C1 segment of cervical spinal cord (tissue), 14 donors: Measurements from ENCODE around the gene GARRE1.
"Not testable (repeated sequence)": the region's sequence is repeated elsewhere in the genome, so short reads cannot be mapped to it uniquely, and the experiment has no call there.

Experiments
- DNase-seq, 14 donors: peaks; one replicate each; lab custom pipeline; 2025; lab: John Stamatoyannopoulos, UW

The GARRE1 gene, protein sequence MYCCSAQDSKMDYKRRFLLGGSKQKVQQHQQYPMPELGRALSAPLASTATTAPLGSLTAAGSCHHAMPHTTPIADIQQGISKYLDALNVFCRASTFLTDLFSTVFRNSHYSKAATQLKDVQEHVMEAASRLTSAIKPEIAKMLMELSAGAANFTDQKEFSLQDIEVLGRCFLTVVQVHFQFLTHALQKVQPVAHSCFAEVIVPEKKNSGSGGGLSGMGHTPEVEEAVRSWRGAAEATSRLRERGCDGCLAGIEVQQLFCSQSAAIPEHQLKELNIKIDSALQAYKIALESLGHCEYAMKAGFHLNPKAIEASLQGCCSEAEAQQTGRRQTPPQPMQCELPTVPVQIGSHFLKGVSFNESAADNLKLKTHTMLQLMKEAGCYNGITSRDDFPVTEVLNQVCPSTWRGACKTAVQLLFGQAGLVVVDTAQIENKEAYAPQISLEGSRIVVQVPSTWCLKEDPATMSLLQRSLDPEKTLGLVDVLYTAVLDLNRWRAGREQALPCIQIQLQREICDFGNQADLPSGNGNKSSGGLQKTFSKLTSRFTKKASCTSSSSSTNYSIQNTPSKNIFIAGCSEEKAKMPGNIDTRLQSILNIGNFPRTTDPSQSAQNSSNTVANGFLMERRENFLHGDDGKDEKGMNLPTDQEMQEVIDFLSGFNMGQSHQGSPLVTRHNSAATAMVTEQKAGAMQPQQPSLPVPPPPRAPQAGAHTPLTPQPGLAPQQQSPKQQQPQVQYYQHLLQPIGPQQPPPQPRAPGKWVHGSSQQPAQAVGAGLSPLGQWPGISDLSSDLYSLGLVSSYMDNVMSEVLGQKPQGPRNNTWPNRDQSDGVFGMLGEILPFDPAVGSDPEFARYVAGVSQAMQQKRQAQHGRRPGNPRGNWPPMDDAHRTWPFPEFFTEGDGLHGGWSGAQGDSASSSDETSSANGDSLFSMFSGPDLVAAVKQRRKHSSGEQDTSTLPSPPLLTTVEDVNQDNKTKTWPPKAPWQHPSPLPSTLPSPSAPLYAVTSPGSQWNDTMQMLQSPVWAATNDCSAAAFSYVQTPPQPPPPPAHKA (N-terminal part only)

DNA sequence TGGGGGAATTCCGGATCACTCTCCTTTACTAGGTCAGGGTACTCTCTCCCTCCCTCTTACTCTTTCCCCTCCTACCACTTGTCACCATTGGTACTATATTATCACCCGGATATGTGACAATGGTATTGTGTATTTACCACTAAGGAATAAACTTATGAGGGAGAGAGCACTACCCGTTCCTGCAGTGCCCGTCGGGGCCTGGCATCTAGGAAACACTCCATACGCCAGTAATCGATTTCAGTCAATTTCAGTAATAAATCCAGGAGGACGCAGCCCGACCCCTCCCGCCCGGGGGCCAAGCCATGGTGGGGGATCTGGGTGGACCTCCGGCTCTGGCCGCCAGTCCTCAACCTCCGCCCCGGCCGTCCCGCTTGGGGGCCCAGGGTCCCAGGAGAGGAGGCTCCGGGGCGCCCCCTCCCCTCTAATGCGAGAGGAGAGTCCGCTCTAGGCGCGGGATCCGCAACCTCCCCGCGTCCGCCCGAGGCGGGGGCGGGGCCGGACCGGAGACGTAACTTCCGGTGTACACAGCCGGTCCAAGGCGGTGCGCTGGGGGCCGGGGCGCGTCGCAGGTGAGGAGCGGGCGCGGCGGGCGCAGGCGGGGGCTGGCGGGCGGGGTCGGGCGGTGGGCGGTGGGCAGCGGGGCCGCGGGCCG is at the start of gene GARRE1:
TSS of gene GARRE1 (plus strand) at position 509 of the 652 bp plus-strand sequence. CDS start 45,920 bp downstream, outside the sequence.
- DNase-seq: peak; percentile 18 to 88 (median 71)

DNA sequence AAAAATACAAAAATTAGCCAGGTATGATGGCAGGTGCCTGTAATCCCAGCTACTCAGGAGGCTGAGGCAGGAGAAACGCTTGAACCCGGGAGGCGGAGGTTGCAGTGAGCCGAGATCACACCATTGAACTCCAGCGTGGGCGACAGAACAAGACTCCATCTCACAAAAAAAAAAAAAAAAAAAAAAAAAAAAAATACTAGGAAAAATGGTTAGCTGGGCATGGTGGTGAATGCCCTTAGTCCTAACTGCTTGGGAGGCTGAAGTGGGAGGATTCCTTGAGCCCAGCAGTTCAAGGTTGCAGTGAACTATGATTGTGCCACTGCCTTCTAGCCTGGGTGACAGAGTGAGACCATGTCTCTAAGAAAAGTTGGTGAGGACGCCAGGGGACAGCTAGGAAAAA is 49.0 kb upstream of the GARRE1 start:
- DNase-seq: not testable (repeated sequence)

DNA sequence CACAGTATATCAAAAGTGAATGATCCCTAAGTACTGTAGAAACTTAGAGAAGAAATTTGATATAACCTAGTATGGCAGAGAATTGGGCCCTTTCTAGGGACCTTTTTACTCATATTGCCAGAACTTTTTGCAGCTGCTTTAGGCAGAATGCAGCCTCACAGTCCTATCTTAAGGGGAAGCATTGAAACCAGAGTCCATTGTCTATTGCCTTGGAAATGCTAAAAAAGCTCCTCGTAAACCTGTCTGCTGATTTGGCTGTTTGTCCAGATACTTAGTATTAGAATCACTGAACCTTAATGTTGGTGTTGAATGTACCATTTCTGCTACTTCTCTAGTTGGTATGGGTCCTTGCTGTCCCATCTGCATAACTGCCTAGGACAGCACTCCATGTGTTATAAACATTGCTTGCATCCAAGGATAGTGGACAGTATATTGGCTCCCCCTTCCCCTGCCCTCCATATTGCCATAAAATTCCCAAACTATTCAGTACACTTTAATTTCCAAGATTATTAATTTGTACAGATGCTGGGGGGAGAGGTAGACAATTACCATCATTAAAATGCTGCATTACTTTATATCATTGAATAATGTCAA is 46.0 kb upstream of the GARRE1 start:
- DNase-seq: no peak

DNA sequence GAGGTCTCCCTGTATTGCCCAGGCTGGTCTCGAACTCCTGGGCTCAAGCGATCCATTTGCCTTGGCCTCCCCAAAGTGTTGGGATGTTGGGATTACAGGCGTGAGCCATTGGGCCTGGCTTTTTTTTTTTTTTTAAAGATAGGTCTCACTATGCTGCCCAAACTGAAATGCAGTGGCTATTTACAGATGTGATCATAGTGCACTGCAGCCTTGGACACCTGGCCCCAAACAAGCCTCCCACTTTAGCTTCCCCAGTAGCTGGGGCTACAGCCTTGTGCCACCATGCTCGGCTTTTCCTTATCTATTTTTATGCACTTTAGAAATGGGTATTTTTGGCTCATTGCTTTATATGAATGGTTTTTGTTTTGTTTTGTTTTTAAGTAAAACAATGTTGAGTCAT is 44.6 kb upstream of the GARRE1 start:
- no peak for DNase-seq

DNA sequence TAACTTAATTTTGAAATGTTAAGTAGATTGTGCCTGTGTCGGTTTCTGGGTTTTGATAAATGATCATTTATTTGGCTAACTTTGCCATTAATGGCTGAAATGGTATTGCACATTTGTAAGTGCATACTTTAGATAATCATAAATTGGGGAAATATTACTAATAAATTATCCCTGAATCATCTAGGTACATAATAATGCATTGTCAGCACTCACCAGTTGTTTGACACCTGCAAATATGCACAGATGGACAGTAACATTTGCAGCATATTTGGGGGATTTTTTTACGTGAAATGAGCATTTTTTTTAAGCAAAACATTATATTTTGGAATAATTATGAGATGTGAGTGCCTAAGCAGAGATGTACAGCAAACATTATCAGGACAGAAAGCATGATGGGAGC is 41.1 kb upstream of the GARRE1 start:
- DNase-seq: no peak

DNA sequence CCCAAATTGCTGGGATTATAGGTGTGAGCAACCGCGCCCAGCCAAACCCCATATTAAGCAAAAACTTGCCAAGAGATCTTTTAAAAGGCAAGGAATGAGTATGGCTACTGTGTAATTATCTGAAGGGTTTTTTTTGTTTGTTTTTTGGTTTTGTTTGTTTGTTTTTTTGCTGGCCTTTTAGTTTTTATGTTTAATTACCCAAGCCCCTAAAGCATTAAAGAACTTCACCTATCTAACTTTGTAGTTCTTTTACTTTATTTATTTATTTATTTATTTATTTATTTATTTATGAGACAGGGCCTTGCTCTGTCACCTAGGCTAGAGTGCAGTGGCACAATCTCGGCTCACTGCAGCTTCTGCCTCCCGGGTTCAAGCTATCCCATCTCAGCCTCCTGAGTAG is 40.3 kb upstream of the GARRE1 start:
- no peak for DNase-seq

DNA sequence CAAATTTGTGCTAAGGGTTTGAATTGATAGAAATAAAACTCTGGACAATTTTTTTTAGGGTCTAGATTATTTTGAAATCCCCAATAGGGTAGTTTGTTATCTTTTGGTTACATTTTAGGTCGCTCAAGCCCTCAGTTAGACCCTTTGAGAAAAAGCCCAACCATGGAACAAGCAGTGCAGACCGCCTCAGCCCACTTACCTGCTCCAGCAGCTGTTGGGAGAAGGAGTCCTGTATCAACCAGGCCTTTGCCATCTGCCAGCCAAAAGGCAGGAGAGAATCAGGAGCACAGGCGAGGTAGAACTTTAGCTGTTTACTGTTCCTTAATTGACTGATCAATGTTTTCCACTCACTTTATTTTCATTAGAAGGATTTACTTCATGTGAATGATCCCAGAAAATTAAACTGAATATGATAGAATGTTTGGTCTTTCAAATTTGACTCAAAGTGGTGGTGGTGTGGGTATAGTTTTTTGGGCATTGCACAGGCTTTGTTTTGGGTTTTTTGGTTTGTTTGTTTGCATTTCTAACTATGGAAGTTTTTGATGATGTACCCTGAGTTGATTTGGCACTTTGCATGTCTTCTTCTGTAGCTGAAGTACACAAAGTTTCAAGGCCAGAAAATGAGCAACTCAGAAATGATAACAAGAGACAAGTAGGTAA is 39.2 kb upstream of the GARRE1 start:
- DNase-seq: no peak

DNA sequence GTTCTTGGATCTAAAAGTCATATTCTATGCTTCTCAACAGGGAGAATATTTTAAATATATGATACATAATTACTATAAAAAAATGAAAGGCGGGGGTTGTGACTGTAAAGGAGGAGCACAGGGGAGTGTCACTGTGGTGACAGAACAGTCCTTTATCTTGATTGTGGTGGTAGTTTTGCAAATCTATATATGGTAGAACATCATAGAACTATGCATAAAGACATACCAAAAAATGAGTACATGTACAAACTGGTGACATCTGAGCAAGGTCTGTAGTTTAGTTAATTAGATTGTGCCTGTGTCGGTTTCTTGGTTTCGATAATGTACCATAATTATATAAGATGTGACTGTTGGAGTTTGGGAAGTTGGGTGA is 38.7 kb upstream of the GARRE1 start:
- DNase-seq: no peak

DNA sequence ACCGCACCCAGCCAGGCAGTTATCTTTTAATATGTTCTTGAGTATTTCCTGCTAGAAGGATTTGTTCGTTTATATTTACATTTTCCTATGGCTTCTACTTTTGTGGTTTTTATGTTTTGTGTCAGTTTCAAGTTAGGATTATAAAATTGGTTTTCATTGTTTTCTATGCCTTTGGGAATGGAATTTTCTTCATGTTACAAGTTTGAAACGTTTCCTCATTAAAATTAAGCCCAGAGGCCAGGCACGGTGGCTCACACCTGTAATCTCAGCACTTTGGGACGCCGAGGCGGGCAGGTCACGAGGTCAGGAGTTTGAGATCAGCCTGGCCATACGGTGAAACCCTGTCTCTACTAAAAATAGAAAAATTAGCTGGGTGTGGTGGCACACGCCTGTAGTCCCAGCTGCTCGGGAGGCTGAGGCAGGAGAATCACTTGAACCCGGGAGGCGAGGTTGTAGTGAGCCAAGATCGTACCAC is 37.6 kb upstream of the GARRE1 start:
- DNase-seq: not testable (repeated sequence)

DNA sequence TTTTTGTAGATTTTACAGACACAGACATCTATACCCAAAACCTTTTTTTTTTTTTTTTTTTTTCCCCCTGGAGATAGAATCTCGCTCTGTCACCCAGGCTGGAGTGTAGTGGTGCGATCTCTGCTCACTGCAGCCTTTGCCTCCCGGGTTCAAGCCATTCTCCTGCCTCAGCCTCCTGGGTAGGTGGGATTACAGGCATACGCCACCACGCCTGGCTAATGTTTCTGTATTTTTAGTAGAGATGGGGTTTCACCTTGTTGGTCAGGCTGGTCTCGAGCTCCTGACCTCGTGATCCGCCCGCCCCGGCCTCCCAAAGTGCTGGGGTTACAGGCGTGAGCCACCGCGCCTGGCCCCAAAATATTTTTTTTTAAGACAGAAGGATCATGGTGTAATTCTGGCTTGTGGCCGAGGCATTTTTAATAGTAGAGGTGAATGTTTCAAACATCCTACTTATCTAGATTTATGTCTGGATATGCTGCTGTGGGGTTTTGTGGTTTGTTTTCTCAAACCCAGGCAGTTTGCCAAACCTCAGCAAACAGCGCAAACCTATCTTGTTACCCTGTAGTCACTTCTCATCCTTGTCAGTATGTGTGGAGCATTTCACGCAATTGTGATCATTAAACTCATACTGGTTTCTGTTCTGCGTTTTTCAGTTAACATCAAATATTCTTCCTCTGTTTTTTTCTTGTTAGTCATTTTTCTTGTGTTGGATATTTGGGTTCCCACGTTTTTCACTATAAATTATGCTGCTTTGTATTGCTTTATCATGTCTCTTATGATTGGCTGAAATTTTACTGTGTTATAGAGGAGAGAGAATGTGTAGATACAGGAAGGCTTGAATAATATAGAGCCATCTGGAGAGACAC is 36.2 kb upstream of the GARRE1 start:
- no peak for DNase-seq

DNA sequence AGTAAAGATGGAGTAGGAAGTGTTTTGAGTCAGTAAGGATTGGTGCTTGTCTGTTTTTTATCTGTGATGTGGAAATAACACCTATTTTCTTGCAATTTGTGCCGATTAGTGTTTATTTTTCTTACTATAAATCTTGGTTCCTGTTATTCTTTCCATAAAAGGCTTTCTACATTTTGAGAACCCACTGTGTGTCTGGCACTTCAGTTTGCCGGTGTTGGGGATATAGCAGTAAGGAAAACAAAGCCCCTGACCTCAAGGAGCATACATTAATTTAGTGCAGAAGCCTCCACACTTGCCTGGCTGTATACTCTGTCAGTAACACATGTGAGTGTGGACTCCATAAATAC is 35.6 kb upstream of the GARRE1 start:
- no peak for DNase-seq

DNA sequence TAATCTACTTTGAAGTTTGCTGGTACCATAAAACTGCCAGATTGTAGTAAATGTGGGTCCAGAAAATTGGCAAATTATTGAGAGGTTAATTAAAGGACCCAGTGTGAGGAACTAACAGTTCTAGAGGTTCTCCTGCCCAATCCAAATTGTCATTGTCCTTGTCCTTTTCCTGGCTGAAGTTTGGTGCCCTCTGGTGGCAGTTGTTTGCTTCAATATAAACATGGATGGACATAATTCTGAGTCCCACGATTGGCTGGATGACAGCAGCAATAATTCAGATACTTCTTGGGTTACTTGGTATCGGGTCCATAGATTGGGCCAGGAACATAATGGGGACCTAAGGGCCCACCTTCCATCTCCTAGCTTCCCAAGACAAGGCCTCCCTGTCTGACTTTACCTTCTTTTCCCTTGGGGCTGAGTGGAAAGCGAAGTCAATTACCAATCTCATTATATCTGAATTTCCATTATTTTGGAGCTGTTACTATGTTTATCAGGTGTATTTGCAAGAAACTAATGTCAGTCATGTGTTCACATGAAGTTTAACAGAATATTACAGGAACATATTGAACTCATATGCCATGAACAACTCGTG is 33.8 kb upstream of the GARRE1 start:
- DNase-seq: peak in 7 of 14 donors; percentile 10 to 52 (median 35)

DNA sequence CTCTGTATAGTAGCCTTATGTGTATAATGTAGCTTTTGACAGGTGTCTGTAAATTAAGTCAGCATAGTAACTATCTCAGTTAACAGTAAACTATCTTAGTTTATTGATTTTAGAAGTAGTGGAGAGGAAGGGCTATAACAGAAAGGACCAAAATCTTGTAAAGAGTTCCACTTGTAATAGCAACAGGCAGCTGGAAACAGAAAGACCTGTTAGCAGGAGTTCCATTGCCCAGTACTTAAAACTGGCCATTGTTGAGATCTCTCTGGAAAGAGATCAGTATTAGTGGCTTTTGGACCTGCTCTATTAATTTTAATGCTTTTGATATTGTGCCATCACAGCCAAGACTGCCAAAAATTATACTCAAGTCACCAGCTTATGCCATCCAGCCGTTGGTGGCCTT is 32.0 kb upstream of the GARRE1 start:
- no peak for DNase-seq

DNA sequence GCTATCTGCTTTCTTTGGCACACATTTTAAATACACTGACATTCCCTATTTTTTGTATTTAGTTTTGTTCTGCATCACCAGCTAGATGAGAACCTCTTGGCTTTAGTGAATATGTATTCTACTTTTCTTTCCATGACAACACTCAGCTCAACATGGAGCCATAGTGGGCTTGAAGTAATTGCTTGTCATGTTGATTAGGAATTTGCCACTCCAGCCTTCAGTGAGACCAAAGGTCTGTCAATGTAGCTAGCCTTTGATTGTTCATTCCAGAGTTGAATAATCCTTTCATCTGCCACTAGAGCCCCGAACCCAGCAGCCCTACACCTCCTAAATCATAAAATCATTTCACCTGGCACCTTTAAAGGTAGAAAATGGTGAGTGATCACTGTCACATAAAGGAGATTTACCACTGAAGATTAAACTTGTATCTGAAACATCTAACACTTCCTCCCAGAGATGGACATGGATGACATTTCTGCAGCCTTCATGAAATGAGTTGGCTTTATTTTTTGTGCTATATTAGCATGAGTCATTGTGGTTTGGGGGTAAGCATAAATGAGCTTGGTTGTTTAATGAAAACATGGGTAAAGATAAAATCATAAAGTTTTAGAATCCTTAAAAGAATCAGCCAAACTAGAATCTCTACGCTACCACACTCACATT is 29.2 kb upstream of the GARRE1 start:
- DNase-seq: no peak

DNA sequence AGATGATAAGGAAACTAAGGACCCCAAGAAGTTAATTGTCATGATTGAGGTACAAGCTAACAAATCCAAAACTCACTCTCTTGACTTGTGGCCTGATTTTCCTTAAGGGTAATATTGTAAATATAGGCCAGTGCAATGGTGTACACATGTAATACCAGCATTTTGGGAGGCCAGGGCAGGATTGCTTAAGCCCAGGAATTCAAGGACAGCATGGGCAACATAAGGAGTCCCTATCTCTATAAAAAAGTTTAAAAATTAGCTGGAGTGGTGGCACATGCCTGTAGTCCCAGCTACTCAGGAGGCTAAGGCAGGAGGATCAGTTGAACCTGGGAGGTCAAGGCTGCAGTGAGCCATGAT is 28.7 kb upstream of the GARRE1 start:
- no peak for DNase-seq

DNA sequence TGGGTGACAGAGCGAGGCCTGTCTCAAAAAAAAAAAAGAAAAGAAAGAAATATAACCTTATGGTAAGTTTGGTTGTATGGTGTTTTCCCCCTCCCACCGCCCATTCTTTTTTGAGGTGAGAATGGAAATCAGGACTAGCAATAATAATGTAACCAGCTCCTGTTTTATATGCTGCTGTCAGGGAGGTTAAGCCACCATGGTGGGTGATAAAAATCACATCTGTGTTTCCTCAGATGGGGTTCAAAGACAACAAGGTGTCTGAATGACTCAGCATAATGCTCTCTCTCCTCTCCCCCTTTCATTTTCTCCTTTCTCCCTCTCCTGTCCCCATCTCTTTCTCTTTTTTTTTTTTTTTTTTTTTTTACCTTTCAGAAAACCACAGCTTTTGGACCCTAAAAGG is 28.3 kb upstream of the GARRE1 start:
- no peak for DNase-seq

DNA sequence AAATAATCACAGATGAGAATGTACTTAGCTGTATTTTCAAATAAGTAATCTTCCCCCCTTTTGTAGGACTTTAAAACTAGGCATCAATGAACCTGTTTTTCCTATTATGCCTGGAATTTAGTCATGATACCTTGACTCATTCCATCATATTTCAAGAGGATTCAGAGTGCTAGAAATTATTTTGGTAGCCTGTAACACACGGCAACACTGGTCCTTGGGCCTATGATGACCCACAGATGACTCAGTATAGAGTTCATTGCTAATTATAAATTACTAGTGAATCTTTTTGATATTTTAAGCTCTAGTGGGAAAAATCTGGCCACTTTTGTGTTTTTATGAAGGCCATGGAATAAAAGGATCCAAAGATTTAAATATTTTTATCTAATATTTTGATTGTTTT is 26.0 kb upstream of the GARRE1 start:
- no peak for DNase-seq

DNA sequence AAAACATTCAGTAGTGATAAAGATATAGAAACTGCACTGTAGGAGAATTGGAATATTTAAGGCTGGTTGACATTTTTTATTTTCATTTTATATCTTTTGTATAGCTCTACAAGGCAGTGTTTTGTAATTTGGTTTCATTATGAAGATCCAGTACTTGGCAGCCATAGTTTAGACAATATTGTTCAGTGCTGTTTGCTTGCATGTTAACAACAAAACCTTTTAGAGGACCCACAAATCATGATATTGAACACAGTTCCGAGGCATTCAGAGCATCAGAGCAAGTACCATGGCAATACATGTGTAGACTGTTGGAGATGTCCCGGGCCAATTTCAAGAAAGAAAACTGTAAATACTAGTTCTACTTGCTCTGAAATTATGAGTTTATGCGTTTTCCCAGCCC is 25.6 kb upstream of the GARRE1 start:
- DNase-seq: no peak

DNA sequence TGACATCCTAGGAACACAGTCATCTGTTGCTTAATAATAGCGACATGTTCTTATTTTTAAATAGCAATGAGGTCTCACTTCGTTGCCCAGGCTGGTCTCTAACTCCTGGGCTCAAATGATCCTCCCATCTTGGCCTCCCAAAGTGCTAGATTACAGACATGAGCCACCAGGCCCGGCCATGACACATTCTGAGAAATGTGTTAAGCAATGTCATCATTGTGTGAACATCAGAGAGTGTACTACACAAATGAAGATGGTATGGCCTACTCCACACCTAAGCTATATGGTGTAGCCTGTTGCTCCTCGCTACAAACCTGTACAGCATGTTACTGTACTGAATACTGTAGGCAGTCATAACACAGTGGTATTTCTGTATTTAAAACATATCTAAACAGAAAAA is 24.6 kb upstream of the GARRE1 start:
- no peak for DNase-seq
